Ishikawa (cell line): ENCODE results near the gene CEMIP2.

Experiments used
- CEBPB ChIP-seq: IDR thresholded peaks from 2 replicates; pipeline ENCODE4 v1.6.1; 2012
- CREB1 ChIP-seq: IDR thresholded peaks from 2 replicates; pipeline ENCODE4 v1.6.1; 2012; ENCODE audit warnings: low read depth
- EGR1 ChIP-seq: IDR thresholded peaks from 2 replicates; pipeline ENCODE4 v1.6.1; 2012
- EP300 ChIP-seq: IDR thresholded peaks from 2 replicates; pipeline ENCODE4 v1.6.1; 2012; ENCODE audit warnings: borderline replicate concordance
- FOXM1 ChIP-seq: IDR thresholded peaks from 2 replicates; pipeline ENCODE4 v1.6.1; 2012; ENCODE audit warnings: low read depth, borderline replicate concordance
- MAX ChIP-seq: IDR thresholded peaks from 2 replicates; pipeline ENCODE4 v1.6.1; 2012
- NFIC ChIP-seq: IDR thresholded peaks from 2 replicates; pipeline ENCODE4 v1.6.1; 2012
- RAD21 ChIP-seq: IDR thresholded peaks from 2 replicates; pipeline ENCODE4 v1.6.1; 2012; ENCODE audit warnings: low read depth
- REST ChIP-seq: IDR thresholded peaks from 2 replicates; pipeline ENCODE4 v1.6.1; 2012; ENCODE audit warnings: low read depth, mild to moderate bottlenecking
- TAF1 ChIP-seq: IDR thresholded peaks from 2 replicates; pipeline ENCODE4 v1.6.1; 2012; ENCODE audit warnings: low read depth, mild to moderate bottlenecking
- TCF12 ChIP-seq: IDR thresholded peaks from 2 replicates; pipeline ENCODE4 v1.6.1; 2012; ENCODE audit warnings: low read depth
- TEAD4 ChIP-seq: IDR thresholded peaks from 2 replicates; pipeline ENCODE4 v1.6.1; 2012
- USF1 ChIP-seq: IDR thresholded peaks from 2 replicates; pipeline ENCODE4 v1.6.1; 2012
- YY1 ChIP-seq: IDR thresholded peaks from 2 replicates; pipeline ENCODE4 v1.6.1; 2012; ENCODE audit warnings: low read depth

CEMIP2 gene

GRCh38 chr9:71680189-71680980 lies 87.9 kb downstream of the CEMIP2 start:
- TF ChIP-seq NFIC (peak; percentile 28; the same call in 1 of the 2 replicates), CEBPB (no peak), TEAD4 (peak; percentile 57)

- TF ChIP-seq NFIC (no peak), YY1 (no peak), CREB1 (no peak), REST (no peak), CEBPB (no peak), USF1 (no peak), TEAD4 (no peak), EGR1 (no peak), TCF12 (no peak)
Measured at GRCh38 chr9:71678999-71679398, 89.3 kb downstream of the CEMIP2 start.

- TF ChIP-seq CEBPB (no peak), NFIC (no peak), CREB1 (no peak), YY1 (no peak), TAF1 (no peak), EGR1 (no peak)
Measured at GRCh38 chr9:71677209-71677608, 91.1 kb downstream of the CEMIP2 start.

GRCh38 chr9:71676460-71676859 lies 91.9 kb downstream of the CEMIP2 start:
- TF ChIP-seq FOXM1 (no peak), REST (no peak), RAD21 (no peak), TAF1 (no peak), USF1 (no peak), TCF12 (no peak)

GRCh38 chr9:71675857-71676165 lies 92.5 kb downstream of the CEMIP2 start:
- TF ChIP-seq TCF12 (peak; percentile 47; the same call in 1 of the 2 replicates), EP300 (peak; percentile 70; the same call in 1 of the 2 replicates), TAF1 (no peak), CEBPB (no peak), TEAD4 (peak; percentile 12; the same call in 1 of the 2 replicates), USF1 (no peak)

GRCh38 chr9:71675105-71675856 lies 93.0 kb downstream of the CEMIP2 start:
- no peak for TF ChIP-seq EGR1

GRCh38 chr9:71672573-71672972 lies 95.7 kb downstream of the CEMIP2 start:
- TF ChIP-seq FOXM1, result no peak
- no peak for TF ChIP-seq MAX
- TF ChIP-seq USF1, result no peak
- TF ChIP-seq TAF1, result no peak
- TF ChIP-seq TCF12, result no peak
- TF ChIP-seq RAD21, result no peak
- no peak for TF ChIP-seq EGR1
- TF ChIP-seq EP300, result no peak
